ENCODE data around the gene PAN2. TPM values are rescaled to one million over a fixed set of nuclear protein-coding genes. Genes with fewer than 3 reads are reported as not detected.

Gene PAN2
- total and polyA plus RNA-seq, 10 of the 15 experiments (the other 5 are each of a cell fraction or from before 2014, with no cell fraction given), result 14.4 to 61.8 (median 34.9) TPM

DNA sequence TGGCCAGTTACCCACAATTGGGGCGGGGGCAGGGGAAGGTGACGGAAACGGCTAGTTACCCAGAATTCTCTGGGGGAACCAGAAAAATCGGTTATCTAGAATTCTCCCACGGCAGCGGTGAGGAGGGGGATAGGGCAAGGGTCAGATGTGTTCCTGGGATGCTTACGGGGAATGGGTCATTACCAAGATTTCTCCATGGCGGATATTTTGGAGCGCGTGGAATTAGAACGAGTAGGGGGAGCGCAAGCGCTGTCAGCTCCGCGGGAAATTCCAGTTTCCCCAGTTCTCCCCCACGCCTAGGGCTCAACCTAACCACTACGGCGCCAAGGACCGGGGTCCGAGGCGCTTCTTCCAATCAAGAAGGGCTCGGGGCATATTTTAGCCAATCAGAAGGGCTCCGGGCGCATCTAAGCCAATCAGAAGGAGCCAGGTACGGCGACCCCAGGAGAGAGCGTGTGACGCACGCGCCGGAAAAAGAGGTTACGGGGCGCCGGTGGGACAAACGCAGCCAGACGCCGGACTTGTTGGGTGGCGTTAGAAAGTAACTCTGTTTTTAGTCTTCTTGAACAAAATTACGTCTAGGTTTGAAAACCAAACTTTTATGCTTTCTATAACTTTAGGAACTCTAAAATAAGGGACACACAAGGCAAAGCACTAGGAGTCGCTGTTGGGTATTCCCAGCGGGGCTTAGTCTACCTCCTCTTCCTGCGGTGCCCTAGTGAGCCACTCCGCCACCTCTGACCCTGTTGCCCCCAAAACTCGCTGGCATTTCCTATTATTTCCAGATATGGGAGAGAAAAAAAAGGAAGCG lies at the start of gene PAN2 (continued):
- TF ChIP-seq, protein P1, sequence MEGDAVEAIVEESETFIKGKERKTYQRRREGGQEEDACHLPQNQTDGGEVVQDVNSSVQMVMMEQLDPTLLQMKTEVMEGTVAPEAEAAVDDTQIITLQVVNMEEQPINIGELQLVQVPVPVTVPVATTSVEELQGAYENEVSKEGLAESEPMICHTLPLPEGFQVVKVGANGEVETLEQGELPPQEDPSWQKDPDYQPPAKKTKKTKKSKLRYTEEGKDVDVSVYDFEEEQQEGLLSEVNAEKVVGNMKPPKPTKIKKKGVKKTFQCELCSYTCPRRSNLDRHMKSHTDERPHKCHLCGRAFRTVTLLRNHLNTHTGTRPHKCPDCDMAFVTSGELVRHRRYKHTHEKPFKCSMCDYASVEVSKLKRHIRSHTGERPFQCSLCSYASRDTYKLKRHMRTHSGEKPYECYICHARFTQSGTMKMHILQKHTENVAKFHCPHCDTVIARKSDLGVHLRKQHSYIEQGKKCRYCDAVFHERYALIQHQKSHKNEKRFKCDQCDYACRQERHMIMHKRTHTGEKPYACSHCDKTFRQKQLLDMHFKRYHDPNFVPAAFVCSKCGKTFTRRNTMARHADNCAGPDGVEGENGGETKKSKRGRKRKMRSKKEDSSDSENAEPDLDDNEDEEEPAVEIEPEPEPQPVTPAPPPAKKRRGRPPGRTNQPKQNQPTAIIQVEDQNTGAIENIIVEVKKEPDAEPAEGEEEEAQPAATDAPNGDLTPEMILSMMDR (IDR thresholded peaks at IDR 0.05 in 2 of 3, conservative IDR thresholded peaks at IDR 0.05 in 1 of 3; ENCODE audit: control insufficient read depth in 2 of 3, extremely low read depth in 1 of 3, insufficient read depth in 1 of 3, low read depth in 3 of 3, low read length in 3 of 3), result peak; percentile 37 to 47 (median 43); a peak in 5 of 6 replicates
- TF ChIP-seq, protein P2, sequence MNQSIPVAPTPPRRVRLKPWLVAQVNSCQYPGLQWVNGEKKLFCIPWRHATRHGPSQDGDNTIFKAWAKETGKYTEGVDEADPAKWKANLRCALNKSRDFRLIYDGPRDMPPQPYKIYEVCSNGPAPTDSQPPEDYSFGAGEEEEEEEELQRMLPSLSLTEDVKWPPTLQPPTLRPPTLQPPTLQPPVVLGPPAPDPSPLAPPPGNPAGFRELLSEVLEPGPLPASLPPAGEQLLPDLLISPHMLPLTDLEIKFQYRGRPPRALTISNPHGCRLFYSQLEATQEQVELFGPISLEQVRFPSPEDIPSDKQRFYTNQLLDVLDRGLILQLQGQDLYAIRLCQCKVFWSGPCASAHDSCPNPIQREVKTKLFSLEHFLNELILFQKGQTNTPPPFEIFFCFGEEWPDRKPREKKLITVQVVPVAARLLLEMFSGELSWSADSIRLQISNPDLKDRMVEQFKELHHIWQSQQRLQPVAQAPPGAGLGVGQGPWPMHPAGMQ (IDR thresholded peaks at IDR 0.05; ENCODE audit: borderline replicate concordance), result no peak
- TF ChIP-seq SIX5 (IDR thresholded peaks at IDR 0.05; ENCODE audit: low read depth, low read length, severe bottlenecking) (no peak), CHD1 (IDR thresholded peaks at IDR 0.05; ENCODE audit: low read depth, low read length) (no peak; the same call in 1 of the 2 replicates), CREM (IDR thresholded peaks at IDR 0.05; ENCODE audit: low read depth) (peak; percentile 92), BACH1 (IDR thresholded peaks at IDR 0.05; ENCODE audit: borderline replicate concordance) (peak; percentile 8; the same call in 1 of the 2 replicates), POU2F2 (IDR thresholded peaks at IDR 0.05; ENCODE audit: borderline replicate concordance, low read depth, low read length) (peak; percentile 57; the same call in 1 of the 3 replicates), ZNF622 (IDR thresholded peaks at IDR 0.05) (peak; percentile 66), NR2F1 (conservative IDR thresholded peaks at IDR 0.05) (peak; percentile 96), RELA (IDR thresholded peaks at IDR 0.05; ENCODE audit: borderline replicate concordance, partially characterized antibody) (peak; percentile 60), STAT1 (conservative IDR thresholded peaks at IDR 0.05) (no peak), EP300 (IDR thresholded peaks at IDR 0.05; ENCODE audit: borderline replicate concordance in 1 of 2, control insufficient read depth in 1 of 2, low read depth in 2 of 2, low read length in 2 of 2) (0 out of 4 replicates have a peak, but pooled peaks have one; percentile 6 to 29), NFYA (IDR thresholded peaks at IDR 0.05; ENCODE audit: borderline replicate concordance, low read depth, low read length) (no peak), TARDBP (IDR thresholded peaks at IDR 0.05; ENCODE audit: borderline replicate concordance) (no peak; the same call in 1 of the 2 replicates), NRF1 (conservative IDR thresholded peaks at IDR 0.05; ENCODE audit: low read depth, low read length) (0 out of 2 replicates have a peak, but pooled peaks have one; percentile 11), GATAD2B (conservative IDR thresholded peaks at IDR 0.05; ENCODE audit: low read depth) (peak; percentile 59; the same call in 1 of the 2 replicates), HDAC6 (IDR thresholded peaks at IDR 0.05; ENCODE audit: unreplicated experiment) (peak; percentile 53)
- TF ChIP-seq, protein P3, sequence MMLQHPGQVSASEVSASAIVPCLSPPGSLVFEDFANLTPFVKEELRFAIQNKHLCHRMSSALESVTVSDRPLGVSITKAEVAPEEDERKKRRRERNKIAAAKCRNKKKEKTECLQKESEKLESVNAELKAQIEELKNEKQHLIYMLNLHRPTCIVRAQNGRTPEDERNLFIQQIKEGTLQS (IDR thresholded peaks at IDR 0.05; ENCODE audit: borderline replicate concordance, extremely low read depth, low read depth, low read length), result peak; percentile 13; the same call in 1 of the 2 replicates
- TF ChIP-seq, protein P4, sequence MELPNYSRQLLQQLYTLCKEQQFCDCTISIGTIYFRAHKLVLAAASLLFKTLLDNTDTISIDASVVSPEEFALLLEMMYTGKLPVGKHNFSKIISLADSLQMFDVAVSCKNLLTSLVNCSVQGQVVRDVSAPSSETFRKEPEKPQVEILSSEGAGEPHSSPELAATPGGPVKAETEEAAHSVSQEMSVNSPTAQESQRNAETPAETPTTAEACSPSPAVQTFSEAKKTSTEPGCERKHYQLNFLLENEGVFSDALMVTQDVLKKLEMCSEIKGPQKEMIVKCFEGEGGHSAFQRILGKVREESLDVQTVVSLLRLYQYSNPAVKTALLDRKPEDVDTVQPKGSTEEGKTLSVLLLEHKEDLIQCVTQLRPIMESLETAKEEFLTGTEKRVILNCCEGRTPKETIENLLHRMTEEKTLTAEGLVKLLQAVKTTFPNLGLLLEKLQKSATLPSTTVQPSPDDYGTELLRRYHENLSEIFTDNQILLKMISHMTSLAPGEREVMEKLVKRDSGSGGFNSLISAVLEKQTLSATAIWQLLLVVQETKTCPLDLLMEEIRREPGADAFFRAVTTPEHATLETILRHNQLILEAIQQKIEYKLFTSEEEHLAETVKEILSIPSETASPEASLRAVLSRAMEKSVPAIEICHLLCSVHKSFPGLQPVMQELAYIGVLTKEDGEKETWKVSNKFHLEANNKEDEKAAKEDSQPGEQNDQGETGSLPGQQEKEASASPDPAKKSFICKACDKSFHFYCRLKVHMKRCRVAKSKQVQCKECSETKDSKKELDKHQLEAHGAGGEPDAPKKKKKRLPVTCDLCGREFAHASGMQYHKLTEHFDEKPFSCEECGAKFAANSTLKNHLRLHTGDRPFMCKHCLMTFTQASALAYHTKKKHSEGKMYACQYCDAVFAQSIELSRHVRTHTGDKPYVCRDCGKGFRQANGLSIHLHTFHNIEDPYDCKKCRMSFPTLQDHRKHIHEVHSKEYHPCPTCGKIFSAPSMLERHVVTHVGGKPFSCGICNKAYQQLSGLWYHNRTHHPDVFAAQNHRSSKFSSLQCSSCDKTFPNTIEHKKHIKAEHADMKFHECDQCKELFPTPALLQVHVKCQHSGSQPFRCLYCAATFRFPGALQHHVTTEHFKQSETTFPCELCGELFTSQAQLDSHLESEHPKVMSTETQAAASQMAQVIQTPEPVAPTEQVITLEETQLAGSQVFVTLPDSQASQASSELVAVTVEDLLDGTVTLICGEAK (IDR thresholded peaks at IDR 0.05; ENCODE audit: borderline replicate concordance), result peak; percentile 68; the same call in 1 of the 2 replicates
